ENCODE measurements around the gene CLSTN1. TPM values are rescaled to one million over a fixed set of nuclear protein-coding genes. Genes with fewer than 3 reads are reported as not detected.

Gene CLSTN1
- total RNA-seq, 1 donor from 2014 or later: 75.4 TPM

- Histone ChIP-seq H4K20me1 (ENCODE audit: low read depth) (peaks cover 7% of the 10 kb centered on the region), H3K4me1 (no peaks in the 10 kb centered on the region), H3K36me3 (no peaks in the 10 kb centered on the region), H3K27ac (no peak overlapping the region), H3K4me3 (no peak overlapping the region), H3K79me2 (ENCODE audit: low read depth) (no peaks in the 10 kb centered on the region), H3K9ac (no peak overlapping the region), H3F3A (ENCODE audit: low read depth) (no peaks in the 10 kb centered on the region), H2AFZ (replicated peaks) (no peak overlapping the region), H3K9me3 (ENCODE audit: low read depth) (no peaks in the 10 kb centered on the region), H3K4me2 (no peak overlapping the region), H3K27me3 (no peaks in the 10 kb centered on the region)
- Mint-ChIP-seq H3K4me1 (no peaks in the 10 kb centered on the region), H3K36me3 (peaks cover 55% of the 10 kb centered on the region), H3K9me3 (peaks cover 5% of the 10 kb centered on the region), H3K4me3 (no peak overlapping the region), H3K27ac (no peak overlapping the region), H3K27me3 (ENCODE audit: insufficient read depth, low read depth) (peaks cover 8% of the 10 kb centered on the region)
- no peak for DNase-seq (ENCODE audit: low spot score)
- TF ChIP-seq CTCF (IDR thresholded peaks at IDR 0.05): no peak
- TF ChIP-seq EZH2 (IDR thresholded peaks at IDR 0.05): no peak
- TF ChIP-seq EZH2phosphoT487 (IDR thresholded peaks at IDR 0.05): no peak
Measured at GRCh38 chr1:9731051-9731537, 92.7 kb downstream of the CLSTN1 start.

GRCh38 chr1:9730096-9730901, 93.5 kb downstream of the CLSTN1 start:
- H3K27me3 ChIP-seq: no peaks in the 10 kb centered on the region
- no peak for TF ChIP-seq CTCF (IDR thresholded peaks at IDR 0.05)
- no peaks in the 10 kb centered on the region for H3K4me1 Mint-ChIP-seq
- no peak overlapping the region for H3K4me3 Mint-ChIP-seq
- no peak overlapping the region for H3K4me2 ChIP-seq
- no peaks in the 10 kb centered on the region for H3K79me2 ChIP-seq (ENCODE audit: low read depth)
- peaks cover 8% of the 10 kb centered on the region for H3K27me3 Mint-ChIP-seq (ENCODE audit: insufficient read depth, low read depth)
- peaks cover 7% of the 10 kb centered on the region for H4K20me1 ChIP-seq (ENCODE audit: low read depth)
- H3K4me1 ChIP-seq: no peaks in the 10 kb centered on the region
- H3K4me3 ChIP-seq: no peak overlapping the region
- H3K9me3 Mint-ChIP-seq: peaks cover 5% of the 10 kb centered on the region
- H3K36me3 Mint-ChIP-seq: peaks cover 50% of the 10 kb centered on the region
- H3K27ac ChIP-seq: no peak overlapping the region
- no peaks in the 10 kb centered on the region for H3K9me3 ChIP-seq (ENCODE audit: low read depth)
- no peak overlapping the region for H3K9ac ChIP-seq
- no peak overlapping the region for H3K27ac Mint-ChIP-seq
- H3F3A ChIP-seq (ENCODE audit: low read depth): no peaks in the 10 kb centered on the region
- H3K36me3 ChIP-seq: no peaks in the 10 kb centered on the region
- no peak for DNase-seq (ENCODE audit: low spot score)
- no peak overlapping the region for H2AFZ ChIP-seq (replicated peaks)

- Mint-ChIP-seq H3K27ac (no peak overlapping the region), H3K9me3 (peaks cover 5% of the 10 kb centered on the region), H3K36me3 (peaks cover 44% of the 10 kb centered on the region), H3K27me3 (ENCODE audit: insufficient read depth, low read depth) (peaks cover 8% of the 10 kb centered on the region), H3K4me3 (no peak overlapping the region), H3K4me1 (no peaks in the 10 kb centered on the region)
- Histone ChIP-seq H3K4me3 (no peak overlapping the region), H3K36me3 (no peaks in the 10 kb centered on the region), H3F3A (ENCODE audit: low read depth) (no peaks in the 10 kb centered on the region), H2AFZ (replicated peaks) (no peak overlapping the region), H3K4me2 (no peak overlapping the region), H3K9ac (no peak overlapping the region), H4K20me1 (ENCODE audit: low read depth) (peaks cover 7% of the 10 kb centered on the region), H3K27ac (peak overlapping the region; percentile 6), H3K27me3 (no peaks in the 10 kb centered on the region), H3K4me1 (no peaks in the 10 kb centered on the region), H3K79me2 (ENCODE audit: low read depth) (no peaks in the 10 kb centered on the region), H3K9me3 (ENCODE audit: low read depth) (no peaks in the 10 kb centered on the region)
- TF ChIP-seq EZH2phosphoT487 (IDR thresholded peaks at IDR 0.05) (no peak), CTCF (IDR thresholded peaks at IDR 0.05) (no peak), EZH2 (IDR thresholded peaks at IDR 0.05) (no peak)
- DNase-seq (ENCODE audit: low spot score): no peak
Measured at GRCh38 chr1:9729523-9729922, 94.2 kb downstream of the CLSTN1 start.

Measured in neural progenitor cell (in vitro differentiated cells).